Iris pigment epithelial cell (primary cell): ENCODE measurements around the gene CD8B.
A peak's percentile ranks its signal among the peaks of the same experiment; 100 is the strongest.
"Not testable (repeated sequence)": the region's sequence is repeated elsewhere in the genome, so short reads cannot be mapped to it uniquely, and the experiment has no call there.

Source experiments
- DNase-seq: peaks from one replicate; pipeline ENCODE4 v3.0.0-alpha.2; 2011; ENCODE audit warnings: low read depth

The CD8B gene

DNA sequence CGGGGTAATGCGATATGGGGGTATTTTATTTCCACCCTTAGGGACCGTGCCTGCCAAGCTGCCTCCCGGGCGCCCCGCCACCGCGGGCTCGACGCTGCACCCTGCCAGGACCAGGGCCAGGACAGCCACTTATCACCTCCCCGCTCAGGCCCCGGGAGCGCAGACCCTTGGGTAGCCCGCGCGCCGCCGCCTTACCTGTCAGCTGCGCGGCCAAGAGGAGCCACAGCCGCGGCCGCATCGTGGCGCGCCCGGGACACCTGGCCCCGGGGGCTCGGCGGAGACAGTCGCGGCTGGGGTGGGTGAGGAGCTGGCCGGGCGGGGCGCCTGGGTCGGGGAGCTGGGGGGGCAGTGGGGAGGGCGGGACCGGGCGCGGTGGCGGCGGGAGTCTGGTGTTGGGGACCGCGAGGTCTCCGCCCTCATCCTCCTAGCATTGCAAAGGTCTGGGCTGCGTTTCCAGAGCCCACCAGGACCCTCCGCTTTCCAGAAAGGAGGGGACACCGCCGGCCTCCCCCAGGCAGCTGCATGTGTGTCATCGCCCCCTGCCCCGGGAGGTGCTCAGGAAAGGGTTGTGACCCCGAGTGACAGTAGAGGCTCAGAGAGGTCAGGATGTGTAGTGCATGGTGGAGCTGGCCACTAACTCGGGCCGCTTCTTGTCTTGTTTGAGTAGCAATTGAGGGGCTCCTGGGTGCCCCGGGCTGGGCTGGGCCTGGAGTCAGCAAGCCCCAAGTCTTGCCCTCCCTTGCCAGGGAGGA lies at the start of gene CD8B:
CD8B (minus strand) TSS at position 259 of the 752 bp plus-strand sequence; CDS start at position 238, 21 bp downstream.
- DNase-seq, result not testable (repeated sequence)

DNA sequence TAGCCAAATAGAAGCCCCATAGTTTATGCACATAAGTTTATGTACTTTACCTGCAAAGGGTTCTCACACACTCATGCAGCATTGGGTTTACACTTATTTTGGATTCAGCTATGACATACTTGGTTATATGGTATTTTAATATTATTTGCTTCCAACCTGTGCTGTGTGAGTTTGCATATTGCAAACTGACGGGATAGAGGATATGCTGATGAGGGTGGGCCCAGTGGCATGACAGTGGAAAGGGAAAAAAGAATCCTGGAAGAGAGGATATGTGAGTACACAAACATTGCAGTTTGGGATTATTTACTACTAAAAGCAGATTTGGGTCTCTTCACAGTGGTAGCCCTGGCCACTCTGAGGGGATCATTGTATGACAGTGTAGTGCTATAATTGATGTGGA lies 44.2 kb upstream of the CD8B start:
- DNase-seq, result not testable (repeated sequence)

DNA sequence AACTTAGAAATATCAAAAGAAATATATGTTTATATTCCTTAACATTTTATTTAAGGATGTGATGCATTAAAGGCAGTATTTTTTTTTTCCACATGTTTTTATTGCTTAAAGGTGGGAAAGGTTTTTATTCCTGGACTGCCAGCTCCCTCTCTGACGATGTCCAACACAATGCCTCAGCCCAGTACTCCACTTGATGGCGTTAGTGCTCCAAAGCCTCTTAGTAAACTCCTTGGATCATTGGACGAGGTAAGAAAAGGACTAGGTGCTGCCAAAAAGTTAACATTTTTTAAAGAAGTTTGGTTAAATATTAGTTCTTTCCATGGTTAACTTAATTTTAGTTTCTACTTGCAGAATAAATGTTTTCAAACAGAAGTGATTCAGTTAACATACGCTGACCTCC lies 39.0 kb upstream of the CD8B start:
- peak; percentile 33 for DNase-seq

DNA sequence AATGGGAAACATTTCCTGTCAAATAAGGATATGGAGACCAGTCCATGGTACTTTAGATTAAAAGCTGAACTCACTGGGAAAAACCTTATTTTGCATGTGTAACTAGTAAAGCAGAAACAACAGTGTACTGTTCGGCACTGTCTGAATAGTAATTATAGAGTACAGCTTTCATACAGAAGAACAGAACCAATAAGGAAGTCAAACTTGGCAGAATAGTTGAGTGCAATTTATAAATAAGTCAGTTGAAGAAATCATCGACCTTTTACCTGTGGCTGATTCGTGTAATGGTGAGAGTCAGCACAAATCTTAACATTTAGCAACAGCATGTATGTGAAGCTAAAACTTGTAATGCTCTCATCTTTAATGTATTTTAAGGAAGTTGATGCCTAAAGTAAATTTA lies 24.3 kb upstream of the CD8B start:
- DNase-seq, result not testable (repeated sequence)

DNA sequence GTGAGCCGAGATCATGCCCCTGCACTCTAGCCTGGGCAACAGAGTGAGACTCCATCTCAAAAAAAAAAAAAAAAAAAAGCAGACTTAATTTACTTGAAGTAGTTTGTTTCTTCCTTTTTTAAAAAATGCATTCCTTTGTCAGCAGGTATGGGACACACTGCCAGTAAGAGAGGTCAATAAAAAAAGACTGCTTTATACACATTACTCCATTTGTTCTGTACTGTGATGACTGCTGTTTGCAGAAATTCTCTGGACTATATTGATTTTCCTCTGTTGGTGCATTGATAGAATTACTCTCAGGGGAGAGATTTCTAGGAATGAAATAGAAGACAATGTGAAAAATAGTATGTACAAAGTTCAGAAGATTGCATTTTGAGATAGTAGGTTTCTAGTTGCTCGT lies 21.2 kb upstream of the CD8B start:
- DNase-seq, result not testable (repeated sequence)

DNA sequence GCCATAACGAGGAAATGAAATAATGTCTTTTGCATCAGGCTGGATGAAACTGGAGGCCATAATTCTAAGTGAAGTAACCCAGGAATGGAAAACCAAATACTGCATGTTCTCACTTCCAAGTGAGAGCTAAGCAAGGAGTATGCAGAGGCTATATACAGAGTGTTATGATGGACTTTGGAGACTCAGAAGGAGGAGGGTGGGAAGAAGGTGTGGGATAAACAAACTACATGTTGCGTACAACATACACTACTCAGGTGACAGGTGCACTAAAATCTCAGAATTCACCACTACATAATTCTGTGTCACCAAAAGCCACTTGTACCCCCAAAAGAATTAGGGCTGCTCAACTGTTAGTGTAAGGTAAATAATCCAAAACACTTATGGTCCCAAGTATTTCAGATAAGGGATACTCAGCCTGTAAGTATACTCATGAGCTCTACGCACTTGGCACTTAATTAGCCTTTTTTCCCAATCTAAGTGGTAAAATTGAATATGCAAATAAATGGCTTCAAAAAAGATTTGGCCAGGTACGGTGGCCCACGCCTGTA lies 20.5 kb upstream of the CD8B start:
- DNase-seq, result not testable (repeated sequence)

DNA sequence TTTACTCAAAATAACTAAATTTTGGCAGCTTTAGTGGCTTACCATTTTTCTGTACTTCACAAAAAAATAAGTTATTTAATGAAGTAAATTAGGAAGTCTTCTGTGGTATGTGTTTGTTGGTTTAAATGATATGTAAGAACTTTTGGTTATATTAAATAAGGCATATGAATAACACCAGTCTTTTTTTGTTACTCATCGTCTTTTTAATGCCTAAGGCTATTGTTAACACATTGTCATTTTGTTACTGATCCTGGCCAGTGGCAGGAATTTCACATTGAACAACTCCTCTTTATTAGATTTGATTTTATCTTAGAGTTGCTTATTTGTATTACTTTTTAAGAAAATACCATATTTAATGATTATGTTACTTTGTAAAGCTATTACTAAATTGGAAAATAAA lies 17.3 kb upstream of the CD8B start:
- DNase-seq, result not testable (repeated sequence)

DNA sequence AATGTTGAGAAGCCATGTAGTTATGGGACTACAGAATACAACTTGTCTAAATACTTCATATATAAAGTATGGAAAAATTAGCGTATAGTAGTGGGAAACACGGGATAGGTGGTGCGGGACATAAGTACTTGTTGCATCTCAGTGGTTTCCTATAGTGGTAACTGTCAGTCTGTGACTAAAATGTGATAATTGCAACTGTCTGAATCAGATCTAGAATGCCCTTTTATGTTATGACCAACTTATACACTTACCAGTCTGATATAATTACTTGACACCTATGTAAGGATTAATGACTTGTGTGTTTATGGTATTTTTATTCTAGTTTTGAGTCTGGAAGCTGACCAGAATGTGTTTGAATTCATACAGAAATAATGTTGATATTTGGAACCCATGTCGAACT lies 9.3 kb upstream of the CD8B start:
- not testable (repeated sequence) for DNase-seq

DNA sequence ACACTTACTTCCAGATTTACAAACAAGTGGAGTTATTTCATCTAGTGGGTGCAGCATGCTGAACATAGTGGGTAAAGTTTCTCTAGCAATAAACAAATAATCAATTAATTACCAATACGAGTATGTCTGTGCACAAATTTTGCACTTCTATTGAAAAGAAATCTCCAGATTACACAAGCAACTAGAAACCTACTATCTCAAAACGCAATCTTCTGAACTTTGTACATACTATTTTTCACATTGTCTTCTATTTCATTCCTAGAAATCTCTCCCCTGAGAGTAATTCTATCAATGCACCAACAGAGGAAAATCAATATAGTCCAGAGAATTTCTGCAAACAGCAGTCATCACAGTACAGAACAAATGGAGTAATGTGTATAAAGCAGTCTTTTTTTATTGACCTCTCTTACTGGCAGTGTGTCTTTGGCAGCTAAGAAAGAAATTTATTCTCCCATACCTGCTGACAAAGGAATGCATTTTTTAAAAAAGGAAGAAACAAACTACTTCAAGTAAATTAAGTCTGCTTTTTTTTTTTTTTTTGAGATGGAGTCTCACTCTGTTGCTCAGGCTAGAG lies 7.3 kb upstream of the CD8B start:
- DNase-seq, result not testable (repeated sequence)

DNA sequence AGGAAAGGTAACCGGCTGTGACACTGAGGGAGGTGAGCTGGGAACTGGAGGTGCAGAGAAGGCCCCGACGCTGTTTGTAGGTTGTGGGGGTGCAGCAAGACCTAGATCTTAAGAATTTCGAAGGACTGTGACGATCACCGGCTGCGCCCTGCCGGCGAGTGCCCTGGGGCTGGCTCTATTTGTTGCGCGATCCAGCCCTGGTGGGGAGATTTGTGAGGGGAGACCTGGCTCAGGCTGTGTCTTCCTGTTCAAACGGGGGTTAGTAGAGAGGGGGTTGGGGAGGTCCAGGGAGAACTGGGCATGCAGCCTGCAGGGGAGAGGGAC lies 656 bp upstream of the CD8B start:
- DNase-seq, result not testable (repeated sequence)

DNA sequence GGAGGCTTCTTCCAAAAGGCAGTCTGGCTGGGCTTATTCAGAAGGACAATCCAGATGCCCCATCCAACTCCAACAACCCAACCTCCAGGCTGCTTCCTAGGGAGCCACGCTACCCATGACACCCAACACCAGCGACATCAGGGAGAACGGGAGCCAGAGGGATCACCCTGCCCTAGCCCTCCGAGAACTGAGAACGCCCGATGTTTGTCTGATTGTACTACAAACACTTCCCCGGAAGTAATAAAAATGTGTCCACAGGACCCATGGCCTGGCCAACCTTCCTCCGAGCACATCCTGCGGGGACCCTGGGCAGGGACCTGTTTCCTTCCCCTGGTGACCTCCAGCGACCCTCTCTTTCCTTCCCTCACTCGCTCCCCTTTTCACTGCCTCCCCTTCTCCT lies 511 bp downstream of the CD8B start:
- DNase-seq, result not testable (repeated sequence)

DNA sequence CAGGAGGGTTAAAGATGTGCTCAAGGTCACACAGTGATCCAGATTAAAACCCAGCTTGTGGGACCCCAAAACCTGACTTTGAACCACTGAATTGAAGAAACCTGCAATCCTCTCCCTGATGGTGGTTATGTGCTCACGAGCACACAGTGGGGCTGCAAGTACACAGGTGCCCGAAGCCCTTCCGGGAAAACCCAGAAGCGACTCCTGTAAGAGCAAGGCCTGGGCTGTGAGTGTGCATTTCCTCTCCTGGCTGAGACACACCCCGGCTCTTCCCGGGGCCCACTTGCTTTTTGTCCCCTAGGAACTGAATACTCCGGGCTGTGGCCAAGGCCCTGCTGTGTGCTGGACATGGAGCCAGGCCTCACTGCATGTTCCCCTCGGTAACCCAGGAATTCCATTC lies 1.1 kb downstream of the CD8B start:
- not testable (repeated sequence) for DNase-seq

DNA sequence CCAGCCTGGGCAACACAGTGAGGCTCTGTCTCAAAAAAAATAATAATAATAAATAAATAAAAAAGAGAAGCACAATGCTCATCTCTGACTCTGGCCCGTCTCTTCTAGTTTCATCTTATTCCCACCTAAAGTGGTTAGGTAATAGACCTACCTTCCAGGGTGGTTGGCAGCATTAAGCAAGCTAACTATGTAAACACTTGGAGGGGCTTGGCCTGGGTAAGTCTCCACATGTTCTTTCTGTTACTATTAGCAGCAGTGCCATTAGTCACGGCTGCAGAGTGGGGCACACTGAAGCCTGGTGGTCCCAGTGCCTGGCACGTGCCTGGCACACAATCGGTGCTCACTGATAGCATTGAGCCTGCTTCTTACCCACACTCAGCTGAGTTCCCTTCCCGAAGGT lies 4.0 kb downstream of the CD8B start:
- not testable (repeated sequence) for DNase-seq

DNA sequence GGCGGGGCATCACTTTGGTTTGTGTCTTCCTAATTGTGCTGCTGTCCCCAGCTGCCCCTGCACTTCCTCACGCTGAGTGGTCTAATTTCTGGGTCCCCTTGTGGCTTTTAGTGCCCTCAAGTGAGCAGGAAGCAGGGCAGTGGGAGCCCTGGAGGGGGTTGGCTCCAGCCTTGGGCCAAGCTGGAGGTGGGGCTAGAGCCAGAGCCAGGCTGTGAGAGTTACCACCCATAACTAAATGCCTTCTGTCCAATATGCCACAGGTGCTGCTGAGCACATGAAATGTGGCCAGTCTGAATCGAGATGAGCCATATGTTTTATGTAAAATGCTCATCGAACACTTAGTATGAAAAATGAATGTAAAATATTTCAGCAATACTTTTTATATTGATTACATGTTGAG lies 5.2 kb downstream of the CD8B start:
- DNase-seq, result not testable (repeated sequence)

DNA sequence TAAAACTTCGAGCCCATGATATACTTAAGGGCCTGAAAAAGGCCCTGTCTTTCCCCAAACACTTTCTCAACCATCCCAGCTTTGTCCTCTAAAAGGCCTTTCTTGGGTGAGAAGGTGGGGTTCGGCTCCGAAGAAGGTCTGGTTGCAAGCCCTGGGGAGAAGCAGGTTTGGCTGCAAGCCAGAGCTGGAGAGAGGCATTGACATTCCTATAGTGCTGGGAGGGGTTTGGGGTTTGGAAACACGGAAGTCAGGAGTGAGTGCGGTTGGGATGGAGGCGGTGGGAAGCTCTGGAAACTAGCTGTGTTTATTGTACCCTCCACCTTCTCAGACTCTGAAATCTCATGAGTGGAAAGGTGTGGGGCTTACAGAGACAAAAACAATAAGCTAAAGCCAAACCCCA lies 5.7 kb downstream of the CD8B start:
- DNase-seq, result peak; percentile 16

DNA sequence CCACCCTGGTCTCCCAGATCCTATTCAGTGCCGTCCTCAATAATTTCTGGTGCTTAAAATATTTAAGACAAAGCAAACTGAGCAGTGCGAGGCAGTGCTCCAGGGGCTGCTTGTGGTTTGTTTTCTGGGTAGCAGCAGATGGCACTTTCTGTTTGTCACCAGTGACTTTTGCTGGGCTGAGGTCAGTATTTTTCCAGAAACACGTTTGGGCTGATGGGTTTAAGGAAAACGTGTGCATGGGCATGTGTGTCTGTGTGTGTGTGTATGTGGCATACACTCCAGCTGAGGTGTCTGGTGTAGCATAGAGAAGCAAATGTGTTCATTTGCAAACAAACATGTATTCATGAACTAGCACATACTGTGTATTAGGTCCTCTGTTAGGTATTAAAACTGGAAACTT lies 10.1 kb downstream of the CD8B start:
- DNase-seq, result not testable (repeated sequence)

DNA sequence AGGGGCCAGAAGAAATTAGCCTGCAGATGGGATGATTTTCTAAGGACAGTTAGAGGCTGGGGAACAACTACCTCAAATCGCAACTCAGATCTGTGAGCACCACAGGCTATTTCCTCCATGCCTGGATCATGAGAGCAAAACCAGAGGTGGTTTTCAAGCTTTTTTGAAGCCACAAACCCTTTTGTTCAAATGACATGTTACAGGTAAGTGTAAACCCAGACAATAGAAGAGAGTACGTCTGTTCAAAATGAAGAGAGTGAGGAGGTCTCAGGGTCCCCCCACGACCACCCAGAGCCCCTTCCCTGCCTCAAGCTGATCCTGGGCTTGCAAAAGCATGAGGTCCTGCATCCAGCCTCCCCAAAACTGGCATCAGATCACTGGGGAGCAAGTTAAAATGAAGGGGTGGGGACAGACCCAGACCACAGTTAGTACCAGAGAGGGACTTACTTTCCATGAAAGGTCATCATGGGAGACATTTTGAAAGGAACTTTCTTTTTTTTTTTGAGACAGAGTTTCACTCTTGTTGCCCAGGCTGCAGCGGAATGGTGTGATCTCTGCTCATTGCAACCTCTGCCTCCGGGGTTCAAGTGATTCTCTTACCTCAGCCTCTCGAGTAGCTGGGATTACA lies 19.0 kb downstream of the CD8B start:
- not testable (repeated sequence) for DNase-seq

DNA sequence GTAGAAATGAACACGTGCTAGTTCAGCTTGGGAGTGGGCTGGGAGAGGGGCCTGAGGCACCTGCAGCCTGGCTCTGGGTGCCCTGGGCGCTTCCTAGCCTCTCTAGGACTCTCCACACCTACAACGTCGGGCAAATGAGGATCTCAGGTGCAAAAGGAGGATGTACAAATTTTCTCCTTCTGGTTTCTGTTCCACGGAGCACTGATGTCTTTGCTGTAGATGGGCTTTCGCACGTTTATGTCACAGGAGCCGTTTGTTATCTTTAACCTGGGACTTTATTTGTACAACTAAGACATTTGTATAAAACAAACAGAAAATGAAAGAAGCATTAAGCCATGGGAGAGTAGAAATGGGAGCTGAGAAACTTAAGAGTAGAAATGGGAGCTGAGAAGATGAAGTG lies 20.4 kb downstream of the CD8B start:
- not testable (repeated sequence) for DNase-seq

DNA sequence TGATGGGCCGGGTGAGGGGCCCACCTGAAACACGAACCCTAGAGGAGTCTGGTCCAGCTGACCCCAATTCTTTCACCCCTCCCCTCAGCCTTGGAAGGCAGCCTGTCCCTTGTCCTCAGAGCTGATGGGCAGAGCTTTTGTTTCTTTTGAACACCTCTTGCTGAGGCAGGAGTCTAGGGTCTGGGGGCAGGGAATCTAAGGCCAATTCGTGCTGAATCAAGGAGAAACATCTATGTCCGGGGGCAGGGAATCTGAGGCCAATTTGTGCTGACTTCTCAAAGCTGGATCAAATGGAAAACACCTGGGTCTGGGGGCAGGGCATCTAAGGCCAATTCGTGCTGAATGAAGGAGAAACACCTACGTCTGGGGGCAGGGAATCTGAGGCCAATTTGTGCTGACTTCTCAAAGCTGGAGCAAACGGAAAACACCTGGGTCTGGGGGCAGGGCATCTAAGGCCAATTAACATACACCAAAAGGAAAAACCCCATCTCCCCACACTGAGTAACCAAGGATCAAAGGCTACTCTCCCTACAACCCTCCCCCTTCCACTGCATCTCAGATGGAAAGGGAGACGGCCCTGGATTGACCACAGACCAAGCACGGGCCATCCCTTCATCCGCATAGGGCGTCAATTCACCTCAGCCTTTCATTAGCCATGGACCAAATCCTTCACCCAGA lies 21.7 kb downstream of the CD8B start:
- DNase-seq, result not testable (repeated sequence)

DNA sequence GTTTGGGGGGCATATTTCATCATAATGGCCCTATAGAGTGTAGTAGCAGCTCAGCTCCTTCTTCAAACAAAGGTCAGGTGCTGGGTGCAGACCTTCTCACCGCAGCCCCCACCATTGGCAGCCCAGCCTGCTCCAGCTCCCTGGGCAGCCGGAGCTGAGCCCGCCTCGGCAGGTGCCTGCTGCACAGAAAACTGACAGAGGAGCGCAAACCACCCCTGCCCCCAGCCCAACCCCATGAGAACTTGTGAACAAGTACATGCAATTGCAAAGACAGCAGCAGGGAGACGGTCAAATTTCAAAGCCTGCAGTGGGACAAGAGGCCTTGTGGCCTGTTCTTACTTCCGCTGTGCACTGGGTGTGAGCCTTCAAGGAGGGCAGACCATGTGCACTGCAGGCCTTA lies 22.2 kb downstream of the CD8B start:
- not testable (repeated sequence) for DNase-seq

DNA sequence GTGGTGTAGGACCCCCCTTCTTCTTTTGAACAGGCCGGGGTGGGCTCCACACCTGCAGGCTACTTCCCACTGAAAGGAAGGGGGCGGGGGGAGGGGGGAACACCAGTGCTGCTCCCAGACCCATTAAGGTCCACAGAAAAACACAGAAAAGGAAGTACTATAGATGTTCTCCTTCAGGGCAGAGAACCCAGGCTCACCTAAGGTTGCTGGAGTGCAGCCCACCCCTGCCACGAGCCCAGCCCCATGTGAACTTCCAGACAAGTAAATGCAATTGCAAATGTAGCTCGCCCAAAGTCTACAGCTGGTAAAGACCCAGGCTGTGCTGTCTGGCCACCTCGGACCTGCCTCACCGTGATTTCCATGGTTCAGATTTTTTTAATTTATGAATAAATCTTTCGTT lies 24.0 kb downstream of the CD8B start:
- not testable (repeated sequence) for DNase-seq

DNA sequence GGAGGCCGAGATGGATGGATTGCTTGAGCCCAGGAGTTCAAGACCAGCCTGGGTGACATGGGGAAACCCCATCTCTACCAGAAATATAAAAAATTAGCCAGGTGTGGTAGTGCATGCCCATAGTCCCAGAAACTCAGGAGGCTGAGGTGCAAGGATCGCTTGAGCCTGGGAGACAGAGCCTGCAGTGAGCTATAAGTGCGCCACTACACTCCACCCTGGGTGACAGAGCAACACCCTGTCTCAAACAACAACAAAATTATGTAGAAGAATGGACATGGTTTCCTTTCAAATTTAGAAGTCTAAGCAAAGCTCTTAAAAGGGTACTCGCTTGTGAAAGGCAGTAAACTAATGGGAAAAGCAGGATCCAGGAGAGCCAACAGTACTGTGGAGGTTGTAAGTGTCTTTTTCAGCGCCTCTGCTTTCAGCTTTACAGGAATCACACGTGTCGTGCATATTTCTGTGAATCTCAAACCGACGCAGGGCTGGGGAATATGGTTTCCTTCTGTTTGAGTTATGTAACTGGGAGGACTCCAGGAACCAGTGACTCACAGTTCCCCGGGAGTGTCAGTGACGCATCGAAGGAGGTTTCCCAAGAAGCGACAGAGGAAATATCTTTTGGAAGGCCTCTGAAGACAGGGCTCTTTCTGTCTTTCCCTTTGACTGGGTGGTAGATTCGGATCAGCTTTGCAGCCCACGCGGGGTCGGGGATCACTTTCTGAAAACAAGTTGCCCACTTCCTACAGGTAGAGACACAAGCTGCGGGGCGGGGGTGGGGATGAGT lies 24.6 kb downstream of the CD8B start:
- DNase-seq, result peak; percentile 89
